Neural crest cell (in vitro differentiated cells): Measurements from ENCODE around the gene NAA30. TPM values are rescaled to one million over a fixed set of nuclear protein-coding genes. Genes with fewer than 3 reads are reported as not detected.

Experiments
- DNase-seq: peaks from one replicate; pipeline ENCODE4 v3.0.0; 2021; ENCODE audit warnings: low read depth, mixed read lengths, low spot score
- H3K27ac Mint-ChIP-seq: one replicate; pipeline ENCODE4 v1.8.0; 2021; ENCODE audit warnings: mild to moderate bottlenecking, mixed read lengths; ENCODE audit not compliant: unreplicated experiment
- H3K27me3 Mint-ChIP-seq: 2 replicates; pipeline ENCODE4 v1.8.0; 2021; ENCODE audit warnings: low read depth, mild to moderate bottlenecking, mixed read lengths
- H3K36me3 Mint-ChIP-seq: 2 replicates; pipeline ENCODE4 v1.8.0; 2021; ENCODE audit warnings: low read depth, mild to moderate bottlenecking, mixed read lengths
- H3K4me1 Mint-ChIP-seq: 2 replicates; pipeline ENCODE4 v1.8.0; 2021; ENCODE audit warnings: mixed read lengths
- H3K4me3 Mint-ChIP-seq: one replicate; pipeline ENCODE4 v1.8.0; 2021; ENCODE audit warnings: mild to moderate bottlenecking, mixed read lengths
- H3K9me3 Mint-ChIP-seq: 2 replicates; pipeline ENCODE4 v1.8.0; 2021; ENCODE audit warnings: mixed read lengths
- total RNA-seq: library from RNA; stranded (reverse); gene quantifications from 2 replicates; pipeline ENCODE4 v1.2.1, GENCODE V29; 2021
- TF ChIP-seq, protein P1 (sequence below): fragments of 200-600 bp; sonication (generic); conservative IDR thresholded peaks from 2 replicates; pipeline ENCODE4 v1.5.0; 2021; ENCODE audit warnings: antibody characterized with exemption, mild to moderate bottlenecking

NAA30 gene
- total RNA-seq, 1 donor from 2014 or later: 17.0 TPM

DNA sequence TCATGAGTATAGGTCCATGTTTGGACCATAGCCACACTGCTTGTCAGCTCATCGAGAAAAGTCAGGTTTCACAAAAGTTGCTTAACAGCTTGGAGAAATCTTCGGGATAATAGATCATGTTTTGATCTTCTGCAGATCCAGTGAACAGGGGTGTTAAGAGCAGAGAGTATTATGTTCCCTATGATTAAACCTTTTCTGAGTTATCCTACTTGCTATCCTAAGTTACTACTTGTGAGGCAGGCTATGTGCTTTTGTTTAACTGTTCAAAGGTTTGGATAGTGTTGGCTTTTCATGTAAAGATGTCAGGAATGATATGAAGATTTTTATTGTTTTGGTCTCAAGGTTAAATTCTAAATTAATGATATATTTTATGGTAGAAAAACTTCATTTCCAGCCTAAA lies 11.1 kb downstream of the NAA30 start:
- no peak overlapping the region for H3K27ac Mint-ChIP-seq
- H3K4me3 Mint-ChIP-seq: no peak overlapping the region
- H3K27me3 Mint-ChIP-seq: no peaks in the 10 kb centered on the region
- no peaks in the 10 kb centered on the region for H3K9me3 Mint-ChIP-seq
- peaks cover 15% of the 10 kb centered on the region for H3K36me3 Mint-ChIP-seq
- no peak for DNase-seq
- H3K4me1 Mint-ChIP-seq: no peaks in the 10 kb centered on the region
- TF ChIP-seq, protein P1, sequence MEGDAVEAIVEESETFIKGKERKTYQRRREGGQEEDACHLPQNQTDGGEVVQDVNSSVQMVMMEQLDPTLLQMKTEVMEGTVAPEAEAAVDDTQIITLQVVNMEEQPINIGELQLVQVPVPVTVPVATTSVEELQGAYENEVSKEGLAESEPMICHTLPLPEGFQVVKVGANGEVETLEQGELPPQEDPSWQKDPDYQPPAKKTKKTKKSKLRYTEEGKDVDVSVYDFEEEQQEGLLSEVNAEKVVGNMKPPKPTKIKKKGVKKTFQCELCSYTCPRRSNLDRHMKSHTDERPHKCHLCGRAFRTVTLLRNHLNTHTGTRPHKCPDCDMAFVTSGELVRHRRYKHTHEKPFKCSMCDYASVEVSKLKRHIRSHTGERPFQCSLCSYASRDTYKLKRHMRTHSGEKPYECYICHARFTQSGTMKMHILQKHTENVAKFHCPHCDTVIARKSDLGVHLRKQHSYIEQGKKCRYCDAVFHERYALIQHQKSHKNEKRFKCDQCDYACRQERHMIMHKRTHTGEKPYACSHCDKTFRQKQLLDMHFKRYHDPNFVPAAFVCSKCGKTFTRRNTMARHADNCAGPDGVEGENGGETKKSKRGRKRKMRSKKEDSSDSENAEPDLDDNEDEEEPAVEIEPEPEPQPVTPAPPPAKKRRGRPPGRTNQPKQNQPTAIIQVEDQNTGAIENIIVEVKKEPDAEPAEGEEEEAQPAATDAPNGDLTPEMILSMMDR: no peak

DNA sequence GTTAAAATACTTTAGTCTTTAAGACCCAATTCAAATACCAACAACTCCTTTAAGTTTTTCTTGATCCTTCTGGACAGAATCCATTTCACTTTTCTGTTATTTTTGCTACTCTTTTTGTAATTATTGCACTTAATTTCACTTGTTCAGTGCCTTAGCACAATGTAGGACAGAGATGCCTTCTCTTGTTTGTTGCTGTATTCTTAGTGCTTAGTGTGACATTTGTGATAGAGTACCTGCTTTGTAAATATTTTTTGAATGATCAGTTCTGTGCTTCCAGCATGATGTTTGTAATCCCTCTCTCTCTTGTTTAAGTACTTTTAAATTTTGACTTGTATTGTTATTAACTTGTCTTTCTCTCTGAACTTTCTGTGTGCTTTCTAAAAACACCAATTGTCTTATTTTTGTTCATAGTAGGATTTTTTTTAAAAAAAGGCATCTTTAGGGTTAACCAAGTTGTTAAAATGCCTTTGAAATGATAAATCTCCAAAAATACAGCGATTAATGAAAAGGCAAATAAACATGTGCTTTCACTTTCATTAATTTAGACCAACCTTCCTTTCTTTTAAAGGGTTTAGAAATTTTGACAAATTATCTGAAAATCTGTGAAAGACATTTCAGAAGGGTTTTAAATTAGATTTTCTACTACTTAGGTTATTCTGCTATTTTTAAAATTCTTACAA lies 11.9 kb downstream of the NAA30 start:
- Mint-ChIP-seq H3K4me1 (no peaks in the 10 kb centered on the region), H3K9me3 (no peaks in the 10 kb centered on the region), H3K4me3 (no peak overlapping the region), H3K27ac (no peak overlapping the region), H3K27me3 (no peaks in the 10 kb centered on the region), H3K36me3 (peaks cover 12% of the 10 kb centered on the region)
- no peak for DNase-seq
- TF ChIP-seq, protein P1: no peak

DNA sequence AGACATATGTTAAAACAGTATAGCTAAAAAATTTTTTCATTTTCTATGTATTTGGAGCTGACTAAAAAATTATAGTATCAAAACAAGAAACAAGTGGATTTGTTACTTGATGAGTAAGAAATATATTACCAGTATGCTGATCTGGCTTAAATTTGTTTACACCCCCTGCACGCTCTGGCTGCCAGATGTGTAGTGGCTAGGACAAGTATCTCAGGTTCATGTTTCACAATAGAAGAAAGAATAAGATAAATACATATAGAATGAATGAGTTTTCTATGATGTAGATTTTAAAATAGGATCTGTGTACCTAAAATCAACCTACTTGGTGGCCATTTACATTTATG lies 13.1 kb downstream of the NAA30 start:
- Mint-ChIP-seq H3K36me3 (peaks cover 15% of the 10 kb centered on the region), H3K27me3 (no peaks in the 10 kb centered on the region), H3K4me1 (no peaks in the 10 kb centered on the region), H3K4me3 (no peak overlapping the region), H3K9me3 (no peaks in the 10 kb centered on the region), H3K27ac (no peak overlapping the region)
- DNase-seq: no peak
- TF ChIP-seq, protein P1: no peak

DNA sequence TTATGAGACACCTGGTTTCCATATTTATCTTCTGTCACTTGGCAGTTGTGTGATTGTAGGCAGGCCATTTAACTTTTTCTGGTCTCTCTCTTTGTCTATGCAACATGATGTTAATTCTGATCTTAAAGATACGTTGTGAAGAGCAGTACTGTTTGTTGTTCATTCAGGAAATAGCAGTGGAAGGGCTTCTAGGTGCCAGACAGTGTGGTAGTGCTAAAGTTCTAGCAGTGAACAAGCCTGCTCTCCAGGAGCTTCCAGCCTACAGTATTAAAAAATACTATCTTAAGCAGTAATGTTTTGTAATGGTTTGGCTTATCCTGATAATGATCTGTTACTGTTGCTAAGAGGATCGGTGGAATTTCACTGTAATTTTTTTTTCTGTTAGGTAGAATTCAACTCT lies 15.2 kb downstream of the NAA30 start:
- H3K36me3 Mint-ChIP-seq: peaks cover 11% of the 10 kb centered on the region
- no peak overlapping the region for H3K27ac Mint-ChIP-seq
- no peaks in the 10 kb centered on the region for H3K9me3 Mint-ChIP-seq
- H3K27me3 Mint-ChIP-seq: no peaks in the 10 kb centered on the region
- no peak for DNase-seq
- TF ChIP-seq, protein P1: no peak
- no peak overlapping the region for H3K4me3 Mint-ChIP-seq
- H3K4me1 Mint-ChIP-seq: no peaks in the 10 kb centered on the region

DNA sequence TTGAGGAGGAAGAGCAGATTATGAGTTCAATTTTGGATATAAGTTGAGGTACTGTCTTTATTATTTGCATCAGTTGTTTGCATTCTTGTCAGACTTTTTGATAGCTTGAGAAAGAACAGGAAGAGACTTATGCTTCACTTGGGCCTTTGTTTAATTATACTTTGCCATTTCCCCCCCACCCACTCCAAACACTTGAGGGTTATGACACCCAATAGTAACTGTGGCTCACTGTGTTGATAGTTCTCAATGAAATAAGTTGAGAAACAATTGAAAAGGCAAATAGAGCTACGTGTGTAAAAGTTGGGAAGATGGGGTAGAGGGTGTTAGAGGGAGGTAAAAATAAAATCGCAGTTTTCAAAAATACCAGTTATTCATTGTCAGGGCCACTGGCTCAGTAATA lies 17.7 kb downstream of the NAA30 start:
- Mint-ChIP-seq H3K4me3 (no peak overlapping the region), H3K27me3 (no peaks in the 10 kb centered on the region), H3K4me1 (no peaks in the 10 kb centered on the region), H3K9me3 (no peaks in the 10 kb centered on the region), H3K27ac (peak overlapping the region; percentile 23), H3K36me3 (peaks cover 11% of the 10 kb centered on the region)
- DNase-seq: no peak
- TF ChIP-seq, protein P1: no peak
